Activated effector memory CD4-positive, alpha-beta T cell treated with anti-CD3 and anti-CD28 coated beads, Interleukin-2, amount 50 U/mL, for 16 hours (primary cell): ENCODE measurements around the gene OR8H1.

ENCODE experiments used
- DNase-seq: peaks from one replicate; pipeline ENCODE4 v3.0.0-alpha.2; 2020

Gene OR8H1, protein sequence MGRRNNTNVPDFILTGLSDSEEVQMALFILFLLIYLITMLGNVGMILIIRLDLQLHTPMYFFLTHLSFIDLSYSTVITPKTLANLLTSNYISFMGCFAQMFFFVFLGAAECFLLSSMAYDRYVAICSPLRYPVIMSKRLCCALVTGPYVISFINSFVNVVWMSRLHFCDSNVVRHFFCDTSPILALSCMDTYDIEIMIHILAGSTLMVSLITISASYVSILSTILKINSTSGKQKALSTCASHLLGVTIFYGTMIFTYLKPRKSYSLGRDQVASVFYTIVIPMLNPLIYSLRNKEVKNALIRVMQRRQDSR

DNA sequence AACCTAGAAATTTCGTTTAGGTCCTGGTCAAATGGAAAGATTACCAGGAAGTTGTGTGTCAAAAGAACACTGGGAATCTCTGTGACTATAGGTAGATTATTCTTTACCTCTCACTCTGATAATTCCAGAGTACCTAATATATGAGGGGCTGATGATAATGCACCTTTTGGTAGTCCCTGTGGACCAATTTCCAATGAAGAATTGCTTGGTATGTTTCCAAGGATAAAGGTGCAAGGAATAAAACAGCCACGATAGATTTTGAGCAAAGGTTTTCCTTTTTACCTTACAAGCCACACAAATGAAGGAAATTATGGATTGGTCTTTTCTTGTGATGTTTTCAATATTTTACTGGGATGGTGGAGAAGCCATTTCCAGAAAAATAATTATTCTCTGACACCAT is at the start of gene OR8H1:
Gene OR8H1 (minus strand): TSS at position 101 of the 400 bp plus-strand sequence. CDS start 1,192 bp downstream, outside the sequence.
- no peak for DNase-seq

DNA sequence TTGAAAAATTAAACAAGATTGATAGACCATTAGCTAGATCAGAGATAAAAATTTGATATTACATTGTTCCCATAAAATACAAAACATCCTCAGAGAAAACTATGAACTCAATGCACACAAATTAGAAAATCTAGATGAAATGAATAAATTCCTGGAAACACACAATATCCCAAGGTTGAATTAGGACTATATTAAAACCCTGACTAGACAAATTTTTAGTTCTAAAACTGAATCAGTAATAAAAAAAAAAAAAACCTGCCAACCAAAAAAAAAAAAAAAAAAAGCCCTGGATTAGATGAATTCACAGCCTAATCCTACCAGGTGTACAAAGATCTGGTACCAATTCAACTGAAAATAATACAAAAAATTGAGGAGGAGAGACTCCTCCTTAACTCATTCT is 48.2 kb upstream of the OR8H1 start:
- DNase-seq = no peak

DNA sequence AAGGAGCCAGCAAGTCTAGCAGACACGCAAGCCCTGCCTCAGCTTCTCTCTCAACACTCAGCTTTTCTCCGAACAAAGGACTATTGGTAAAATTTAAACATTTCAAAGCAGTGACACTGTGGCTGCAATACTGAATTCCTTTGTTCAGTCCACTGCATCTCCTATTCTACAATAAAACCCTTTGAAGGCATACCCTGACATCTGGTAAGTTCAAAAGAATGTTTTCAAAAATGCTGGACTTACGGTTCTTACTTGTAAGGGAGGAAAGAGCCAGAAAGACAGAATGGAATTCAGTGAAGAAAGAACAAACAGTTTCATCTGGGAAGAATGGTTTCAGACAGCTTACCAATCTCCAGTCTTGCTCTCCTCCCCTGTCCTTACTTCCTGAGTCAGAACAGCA is 41.1 kb upstream of the OR8H1 start:
- DNase-seq = no peak

DNA sequence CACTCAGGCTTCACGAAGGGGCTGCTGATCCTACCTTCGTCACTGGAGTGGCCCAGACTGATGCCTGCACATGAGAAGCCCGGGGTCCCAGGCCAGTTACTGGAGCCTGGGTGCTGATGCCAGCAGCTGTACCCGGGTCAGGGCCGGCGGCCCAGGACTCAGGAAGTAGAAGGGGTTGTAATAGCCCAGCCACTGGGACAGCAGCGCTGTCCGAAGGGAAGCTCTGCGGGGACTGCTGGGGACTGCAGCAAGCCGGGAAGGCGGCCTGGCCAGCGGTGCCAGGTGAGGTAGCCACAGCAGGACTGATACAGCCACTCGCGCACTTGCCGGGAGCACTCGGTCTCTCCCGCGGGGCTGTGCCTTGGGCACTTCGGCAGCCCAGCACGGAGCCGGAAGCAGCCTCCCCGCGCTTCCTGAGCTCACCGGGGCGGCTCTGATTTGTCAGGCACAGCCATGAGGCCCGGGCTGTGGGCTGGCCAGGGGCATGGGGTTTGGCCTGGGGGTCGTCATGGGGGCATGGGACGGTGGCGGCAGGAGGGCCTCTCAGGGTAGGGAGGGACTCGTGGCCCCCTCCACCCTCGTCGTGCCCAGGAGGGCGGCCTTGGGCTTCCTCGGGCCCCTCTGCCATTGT is 39.9 kb upstream of the OR8H1 start:
- DNase-seq = no peak

DNA sequence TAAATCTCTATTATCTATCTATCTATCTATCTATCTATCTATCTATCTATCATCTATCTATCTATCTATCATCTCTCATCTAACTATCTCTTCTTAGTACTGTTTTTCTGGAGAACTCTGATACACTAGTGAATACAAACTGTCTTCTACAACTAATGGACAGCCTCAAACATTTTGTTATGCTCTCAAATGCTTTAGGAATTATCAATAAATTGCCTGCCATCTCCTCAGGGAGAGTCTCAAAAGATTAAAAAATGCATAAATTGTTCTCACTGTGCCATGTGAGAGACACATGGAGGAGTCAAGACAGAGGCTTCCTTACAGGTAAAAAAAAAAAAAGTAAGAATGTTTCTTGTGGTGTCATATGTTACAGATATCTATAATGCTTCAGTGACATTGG is 22.8 kb upstream of the OR8H1 start, which contains the start of gene OR8K3:
Gene OR8K3 (plus strand): TSS at position 301 of the 400 bp plus-strand sequence. CDS start 3,163 bp downstream, outside the sequence.
- no peak for DNase-seq

DNA sequence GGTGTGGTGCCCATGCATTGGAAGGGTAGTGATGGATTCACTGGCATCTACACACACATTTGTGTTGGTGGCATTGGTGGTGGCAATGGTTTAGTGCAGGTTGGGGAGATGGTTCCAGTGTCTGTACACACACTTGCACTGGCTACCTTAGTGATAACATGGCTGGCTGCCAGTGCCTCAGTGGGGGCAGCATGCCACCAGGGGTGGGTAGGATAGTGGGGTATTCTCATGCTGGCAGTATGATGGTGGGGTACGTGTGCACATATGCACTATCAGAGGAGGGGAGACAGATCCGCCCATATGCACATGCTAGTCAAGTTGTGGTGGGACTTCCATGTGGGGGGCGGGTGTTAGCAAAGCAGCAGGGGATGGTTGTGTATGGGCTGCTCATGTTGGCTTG is 15.8 kb upstream of the OR8H1 start:
- DNase-seq = no peak

DNA sequence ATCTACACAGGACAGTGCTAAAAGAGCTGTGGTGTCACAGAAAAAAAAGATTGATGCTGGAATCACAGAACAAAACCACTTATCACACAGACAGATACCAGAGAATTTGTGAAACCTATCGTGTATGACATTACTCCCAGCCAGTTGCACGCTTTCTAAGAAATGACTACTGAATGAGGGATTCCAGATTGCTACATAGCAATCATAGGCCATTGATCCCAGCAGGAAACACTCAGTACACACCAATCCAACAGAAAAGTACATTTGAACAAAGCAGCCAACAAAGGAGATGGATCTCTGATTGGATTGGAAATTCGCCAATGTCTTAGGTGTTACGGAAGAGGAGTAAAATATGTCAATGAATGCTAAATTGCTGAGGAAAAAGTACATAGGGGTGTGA is 4.8 kb upstream of the OR8H1 start:
- no peak for DNase-seq

DNA sequence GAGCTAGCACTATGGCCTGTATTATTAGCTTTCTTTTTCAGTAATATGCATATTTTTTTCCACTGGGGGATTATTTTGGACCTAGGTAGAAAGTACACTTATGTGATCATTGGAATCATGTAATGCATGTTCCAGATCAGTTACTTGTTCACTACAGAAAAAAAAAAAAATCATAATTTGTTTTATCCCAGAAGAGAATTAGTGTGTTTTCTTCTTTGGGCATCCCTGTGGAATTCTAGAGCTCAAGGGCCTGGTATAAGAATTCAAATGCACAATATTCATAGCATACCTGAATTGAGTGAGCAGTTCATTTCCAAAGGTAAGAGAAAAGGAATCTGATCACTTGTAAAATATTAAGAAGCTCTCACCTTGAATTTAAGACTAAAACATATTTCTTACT is 18.2 kb downstream of the OR8H1 start, which contains the start of gene OR5T1:
Gene OR5T1 (plus strand): TSS at position 301 of the 400 bp plus-strand sequence. CDS start 1,485 bp downstream, outside the sequence.
- no peak for DNase-seq

DNA sequence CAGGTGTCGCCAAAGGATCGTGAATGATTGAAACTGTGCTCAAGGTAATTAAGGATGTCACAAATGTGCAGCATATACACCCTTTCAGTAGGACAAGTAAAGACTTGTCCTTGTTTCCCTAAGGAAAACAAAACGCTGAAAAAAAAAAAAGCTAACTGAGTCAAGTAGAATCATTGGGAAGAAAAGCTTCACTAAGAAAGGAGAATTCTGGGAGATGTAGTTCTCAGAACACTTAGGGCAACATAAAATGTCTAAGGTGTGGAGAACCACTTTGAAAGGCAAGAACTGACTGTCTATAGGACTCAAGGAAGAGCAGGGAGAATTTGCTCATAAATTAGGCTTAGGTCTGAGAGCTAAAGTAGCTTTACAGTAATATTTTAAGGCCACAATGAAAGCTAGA is 21.0 kb downstream of the OR8H1 start:
- DNase-seq = no peak

DNA sequence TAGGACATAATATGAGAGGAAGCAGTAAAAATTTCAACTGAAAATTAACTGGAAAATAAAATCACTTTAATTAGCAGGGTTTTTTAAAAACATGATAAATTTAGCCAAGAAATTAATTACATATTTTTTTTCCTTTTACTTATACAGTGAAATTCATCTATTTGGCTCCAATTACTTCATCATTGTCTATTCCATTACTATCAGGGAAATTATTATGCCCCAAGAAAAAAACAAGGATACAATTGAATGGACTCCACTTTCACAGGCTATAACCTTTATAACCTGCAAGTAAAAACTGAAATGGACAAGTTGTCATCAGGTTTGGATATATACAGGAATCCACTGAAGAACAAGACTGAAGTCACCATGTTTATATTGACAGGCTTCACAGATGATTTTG is 40.1 kb downstream of the OR8H1 start, which contains the start of gene OR5T3:
Gene OR5T3 (plus strand): TSS at position 301 of the 400 bp plus-strand sequence. CDS start 0 bp downstream, at position 301.
- DNase-seq = no peak
